WTC11 (cell line): Measurements from ENCODE around the gene DNAJC17.

Source experiments
- AFF4 ChIP-seq: sonication (generic); formaldehyde crosslinking; IDR thresholded peaks from 2 replicates; pipeline ENCODE4 v1.8.1; 2023; ENCODE audit warnings: mild to moderate bottlenecking, missing genetic modification reagents, borderline replicate concordance
- ATF6 ChIP-seq: sonication (generic); formaldehyde crosslinking; IDR thresholded peaks from 2 replicates; pipeline ENCODE4 v1.8.1; 2023; ENCODE audit warnings: mild to moderate bottlenecking, missing genetic modification reagents
- CREB1 ChIP-seq: sonication (generic); formaldehyde crosslinking; IDR thresholded peaks from 2 replicates; pipeline ENCODE4 v1.8.0; 2023; ENCODE audit warnings: mild to moderate bottlenecking, missing genetic modification reagents
- CTCF ChIP-seq: fragments of 200-600 bp; IDR thresholded peaks from 2 replicates; pipeline ENCODE4 v1.8.0; 2022; ENCODE audit warnings: antibody characterized with exemption
- E2F1 ChIP-seq: sonication (generic); formaldehyde crosslinking; IDR thresholded peaks from 2 replicates; pipeline ENCODE4 v1.8.0; 2022; ENCODE audit warnings: mild to moderate bottlenecking, missing genetic modification reagents
- GABPB1 ChIP-seq: sonication (generic); formaldehyde crosslinking; IDR thresholded peaks from 2 replicates; pipeline ENCODE4 v1.8.1; 2023; ENCODE audit warnings: mild to moderate bottlenecking, missing genetic modification reagents
- JUN ChIP-seq: sonication (generic); formaldehyde crosslinking; IDR thresholded peaks from 2 replicates; pipeline ENCODE4 v1.8.0; 2023; ENCODE audit warnings: mild to moderate bottlenecking, missing genetic modification reagents
- NR2C2 ChIP-seq: sonication (generic); formaldehyde crosslinking; IDR thresholded peaks from 2 replicates; pipeline ENCODE4 v1.8.0; 2022; ENCODE audit warnings: mild to moderate bottlenecking, missing genetic modification reagents
- PREB ChIP-seq: sonication (generic); formaldehyde crosslinking; IDR thresholded peaks from 2 replicates; pipeline ENCODE4 v1.8.1; 2022; ENCODE audit warnings: mild to moderate bottlenecking, missing genetic modification reagents, moderate library complexity, borderline replicate concordance
- RELA ChIP-seq: sonication (generic); formaldehyde crosslinking; IDR thresholded peaks from 2 replicates; pipeline ENCODE4 v1.8.1; 2022; ENCODE audit warnings: missing genetic modification reagents, mild to moderate bottlenecking, borderline replicate concordance
- SMAD4 ChIP-seq: sonication (generic); formaldehyde crosslinking; IDR thresholded peaks from 2 replicates; pipeline ENCODE4 v1.8.0; 2022; ENCODE audit warnings: mild to moderate bottlenecking, missing genetic modification reagents
- ZNF138 ChIP-seq: sonication (generic); formaldehyde crosslinking; conservative IDR thresholded peaks from 2 replicates; pipeline ENCODE4 v1.8.1; 2022; ENCODE audit warnings: mild to moderate bottlenecking, moderate library complexity, missing genetic modification reagents
- ZNF317 ChIP-seq: sonication (generic); formaldehyde crosslinking; IDR thresholded peaks from 2 replicates; pipeline ENCODE4 v1.8.1; 2023; ENCODE audit warnings: low read depth, mild to moderate bottlenecking, moderate library complexity, missing genetic modification reagents, borderline replicate concordance

- no peak for TF ChIP-seq PREB (CRISPR knock-in tag)
- no peak for TF ChIP-seq RELA
- no peak for TF ChIP-seq ZNF317 (CRISPR knock-in tag)
- TF ChIP-seq JUN (CRISPR knock-in tag): no peak
- no peak for TF ChIP-seq NR2C2 (CRISPR knock-in tag)
- no peak for TF ChIP-seq E2F1
- TF ChIP-seq GABPB1 (CRISPR knock-in tag): no peak
- no peak for TF ChIP-seq CTCF
- no peak for TF ChIP-seq ATF6
- no peak for TF ChIP-seq CREB1 (CRISPR knock-in tag)
- TF ChIP-seq ZNF138 (CRISPR knock-in tag): no peak
- no peak for TF ChIP-seq AFF4 (CRISPR knock-in tag)
- no peak for TF ChIP-seq SMAD4 (CRISPR knock-in tag)
Observed at GRCh38 chr15:40722934-40723333, 84.3 kb downstream of the DNAJC17 start.
